GM12891 (cell line): ENCODE results near the gene OPA3.

Source experiments
- PAX5 ChIP-seq: IDR thresholded peaks from 2 replicates; pipeline ENCODE4 v1.6.1; 2011; ENCODE audit warnings: low read length, moderate library complexity, mild to moderate bottlenecking; ENCODE audit not compliant: insufficient read depth, severe bottlenecking
- POLR2A ChIP-seq: IDR thresholded peaks from 2 replicates; pipeline ENCODE4 v1.6.1; 2011; ENCODE audit warnings: low read depth, low read length, control low read depth
- POLR2AphosphoS5 ChIP-seq: IDR thresholded peaks from 2 replicates; pipeline ENCODE4 v1.6.1; 2011; ENCODE audit warnings: low read depth, low read length, control low read depth
- POU2F2 ChIP-seq: IDR thresholded peaks from 2 replicates; pipeline ENCODE4 v1.6.1; 2011; ENCODE audit warnings: low read depth, mild to moderate bottlenecking, control low read depth, low read length, moderate library complexity
- SPI1 ChIP-seq: IDR thresholded peaks from 2 replicates; pipeline ENCODE4 v1.6.1; 2011; ENCODE audit warnings: low read depth, low read length, control low read depth
- TAF1 ChIP-seq: IDR thresholded peaks from 2 replicates; pipeline ENCODE4 v1.6.1; 2011; ENCODE audit warnings: low read depth, low read length, control low read depth

DNA sequence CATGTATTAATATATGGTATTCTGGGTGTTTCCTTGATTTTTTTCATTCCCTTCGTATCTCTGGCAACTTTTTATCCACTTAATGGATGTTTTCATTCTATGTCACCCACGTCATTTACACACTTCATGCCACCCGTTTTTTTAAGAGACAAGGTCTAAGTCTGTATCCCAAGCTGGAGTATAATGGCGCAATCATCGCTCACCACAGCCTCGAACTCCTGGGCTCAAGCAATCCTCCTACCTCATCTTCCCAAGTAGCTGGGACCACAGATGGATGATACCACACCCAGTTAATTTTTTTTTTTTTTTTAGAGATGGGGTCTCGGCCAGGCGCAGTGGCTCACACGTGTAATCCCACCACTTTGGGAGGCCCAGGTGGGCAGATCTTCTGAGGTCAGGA, 80.7 kb downstream of the OPA3 start:
- TF ChIP-seq POLR2A: no peak
- TF ChIP-seq SPI1: no peak
- no peak for TF ChIP-seq POLR2AphosphoS5
- no peak for TF ChIP-seq PAX5
- TF ChIP-seq TAF1: no peak
- no peak for TF ChIP-seq POU2F2
